HFF-Myc (cell line): ENCODE data around the gene TAF11L3.
"Not testable (repeated sequence)": the region's sequence is repeated elsewhere in the genome, so short reads cannot be mapped to it uniquely, and the experiment has no call there.

Experiments used
- DNase-seq: peaks from one replicate; pipeline ENCODE4 v3.0.0-alpha.2; 2011; ENCODE audit warnings: low read depth; ENCODE audit errors: extremely low read depth
- H3K4me3 ChIP-seq: replicated peaks from 2 replicates; pipeline ENCODE4 v1.5.1; 2011; ENCODE audit warnings: low read depth, mild to moderate bottlenecking, control low read depth, low read length
- TF ChIP-seq, protein P1 (sequence below): IDR thresholded peaks from 2 replicates; pipeline ENCODE4 v1.5.1; 2012; ENCODE audit warnings: mild to moderate bottlenecking, low read depth, low read length, control low read depth; ENCODE audit errors: missing control alignments

The TAF11L3 gene

GRCh38 chr5:17487174-17487512, 31.0 kb upstream of the TAF11L3 start:
- no peak for DNase-seq
- TF ChIP-seq, protein P1, sequence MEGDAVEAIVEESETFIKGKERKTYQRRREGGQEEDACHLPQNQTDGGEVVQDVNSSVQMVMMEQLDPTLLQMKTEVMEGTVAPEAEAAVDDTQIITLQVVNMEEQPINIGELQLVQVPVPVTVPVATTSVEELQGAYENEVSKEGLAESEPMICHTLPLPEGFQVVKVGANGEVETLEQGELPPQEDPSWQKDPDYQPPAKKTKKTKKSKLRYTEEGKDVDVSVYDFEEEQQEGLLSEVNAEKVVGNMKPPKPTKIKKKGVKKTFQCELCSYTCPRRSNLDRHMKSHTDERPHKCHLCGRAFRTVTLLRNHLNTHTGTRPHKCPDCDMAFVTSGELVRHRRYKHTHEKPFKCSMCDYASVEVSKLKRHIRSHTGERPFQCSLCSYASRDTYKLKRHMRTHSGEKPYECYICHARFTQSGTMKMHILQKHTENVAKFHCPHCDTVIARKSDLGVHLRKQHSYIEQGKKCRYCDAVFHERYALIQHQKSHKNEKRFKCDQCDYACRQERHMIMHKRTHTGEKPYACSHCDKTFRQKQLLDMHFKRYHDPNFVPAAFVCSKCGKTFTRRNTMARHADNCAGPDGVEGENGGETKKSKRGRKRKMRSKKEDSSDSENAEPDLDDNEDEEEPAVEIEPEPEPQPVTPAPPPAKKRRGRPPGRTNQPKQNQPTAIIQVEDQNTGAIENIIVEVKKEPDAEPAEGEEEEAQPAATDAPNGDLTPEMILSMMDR, result no peak
- H3K4me3 ChIP-seq, result no peak overlapping the region

DNA sequence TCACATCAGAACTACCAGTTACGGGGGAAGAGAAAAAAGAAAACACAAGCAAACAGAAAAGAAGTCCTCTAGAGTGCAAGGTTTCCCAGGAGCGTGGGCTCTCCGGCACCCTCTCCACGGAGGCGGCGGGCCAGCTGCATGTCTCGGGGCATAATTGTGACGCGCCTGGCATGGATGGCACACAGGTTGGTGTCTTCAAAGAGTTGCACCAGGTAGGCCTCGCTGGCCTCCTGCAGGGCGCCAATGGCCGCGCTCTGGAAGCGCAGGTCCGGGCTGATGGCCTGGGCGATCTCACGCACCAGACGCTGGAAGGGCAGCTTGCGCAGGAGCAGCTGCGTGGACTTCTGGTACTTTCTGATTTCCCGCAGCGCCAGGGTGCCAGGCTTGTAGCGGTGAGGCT, 26.9 kb upstream of the TAF11L3 start:
- not testable (repeated sequence) for H3K4me3 ChIP-seq, DNase-seq

DNA sequence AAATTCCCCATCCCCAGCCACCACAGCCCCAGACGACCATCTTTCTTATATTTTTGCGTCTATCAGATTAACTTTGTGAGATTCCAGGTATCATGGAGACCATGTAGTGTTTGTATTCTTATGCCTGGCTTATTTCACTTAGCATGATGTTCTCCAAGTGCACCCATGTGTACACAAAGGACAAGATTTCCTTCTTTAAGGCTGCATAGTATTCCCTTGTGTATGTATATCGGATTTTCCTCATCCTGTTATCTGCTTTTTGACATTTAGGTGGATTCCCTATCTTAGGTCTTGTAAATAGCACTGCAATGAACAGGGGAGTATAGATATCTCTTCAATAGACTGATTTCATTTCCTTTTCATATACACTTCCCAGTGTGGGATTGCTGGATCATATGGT, 25.4 kb upstream of the TAF11L3 start:
- TF ChIP-seq, protein P1, result no peak
- DNase-seq, result no peak
- H3K4me3 ChIP-seq, result no peak overlapping the region

DNA sequence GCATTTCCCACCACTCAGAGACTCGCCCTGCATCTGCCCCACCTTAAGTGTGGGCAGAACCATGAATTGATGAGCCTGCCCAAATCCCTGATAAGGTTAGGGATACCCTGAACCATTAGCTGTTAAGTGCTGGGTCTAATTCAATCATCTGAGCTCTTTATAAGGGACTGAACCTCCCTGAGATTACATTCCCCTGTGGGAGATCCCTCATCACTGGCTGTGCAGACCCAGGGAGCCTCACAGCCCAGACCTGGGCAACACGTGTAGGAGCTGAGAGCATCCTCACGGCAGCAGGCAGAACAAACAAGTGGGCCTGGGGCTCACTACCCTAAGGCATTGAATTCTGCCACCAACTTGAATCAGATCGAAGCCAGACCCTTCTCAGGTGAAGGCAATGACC, 20.7 kb upstream of the TAF11L3 start:
- TF ChIP-seq, protein P1, result no peak
- DNase-seq, result no peak
- H3K4me3 ChIP-seq, result no peak overlapping the region

DNA sequence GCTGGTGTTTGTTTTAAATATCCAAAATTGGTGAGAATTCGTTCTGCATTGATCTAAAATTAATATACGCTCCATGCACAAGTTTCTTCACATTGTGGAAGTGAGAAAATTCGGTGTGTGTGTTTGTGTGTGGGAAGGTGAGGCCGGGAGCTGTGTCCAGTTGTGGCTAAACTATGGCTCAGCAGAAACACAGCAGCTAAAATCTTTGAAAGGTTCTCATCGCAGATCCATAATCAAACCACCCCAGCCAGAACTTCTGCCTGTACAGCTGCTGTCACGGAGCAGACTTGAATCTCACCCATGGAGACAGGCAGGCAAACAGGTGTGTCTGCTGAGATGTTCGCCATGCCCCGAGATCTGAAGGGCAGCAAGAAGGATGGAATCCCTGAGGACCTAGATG, 20.2 kb upstream of the TAF11L3 start, which contains the start of gene TAF11L2:
Gene TAF11L2, plus strand, starts transcription at position 301 of the 400 bp plus-strand sequence.
- DNase-seq, H3K4me3 ChIP-seq: not testable (repeated sequence)

DNA sequence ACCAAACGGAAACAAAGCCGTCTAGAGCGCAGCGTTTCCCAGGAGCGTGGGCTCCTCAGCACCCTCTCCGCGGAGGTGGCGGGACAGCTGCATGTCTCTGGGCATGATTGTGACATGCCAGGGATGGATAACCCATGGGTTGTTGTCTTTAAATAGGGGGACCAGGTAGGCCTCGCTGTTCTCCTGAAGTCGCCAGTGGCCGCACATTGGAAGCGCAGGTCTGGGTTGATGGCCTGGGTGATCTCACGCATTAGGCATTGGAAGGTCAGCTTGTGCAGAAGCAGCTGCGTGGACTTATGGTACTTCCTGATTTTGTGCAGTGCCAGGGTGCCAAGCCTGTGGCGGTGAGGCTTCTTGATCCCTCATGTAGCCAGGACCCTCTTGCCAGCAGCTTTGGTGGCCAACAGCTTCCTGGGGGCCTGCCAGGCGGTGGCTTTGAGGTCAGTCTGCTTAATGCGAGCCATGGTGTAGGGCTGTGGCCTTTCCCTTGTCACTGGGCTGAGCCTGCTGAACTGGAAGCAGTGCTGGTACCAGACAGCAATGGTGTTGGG, 6.3 kb upstream of the TAF11L3 start:
- DNase-seq, result no peak
- TF ChIP-seq, protein P1, result no peak
- no peak overlapping the region for H3K4me3 ChIP-seq

GRCh38 chr5:17517526-17517925, 641 bp upstream of the TAF11L3 start:
- not testable (repeated sequence) for DNase-seq, H3K4me3 ChIP-seq

DNA sequence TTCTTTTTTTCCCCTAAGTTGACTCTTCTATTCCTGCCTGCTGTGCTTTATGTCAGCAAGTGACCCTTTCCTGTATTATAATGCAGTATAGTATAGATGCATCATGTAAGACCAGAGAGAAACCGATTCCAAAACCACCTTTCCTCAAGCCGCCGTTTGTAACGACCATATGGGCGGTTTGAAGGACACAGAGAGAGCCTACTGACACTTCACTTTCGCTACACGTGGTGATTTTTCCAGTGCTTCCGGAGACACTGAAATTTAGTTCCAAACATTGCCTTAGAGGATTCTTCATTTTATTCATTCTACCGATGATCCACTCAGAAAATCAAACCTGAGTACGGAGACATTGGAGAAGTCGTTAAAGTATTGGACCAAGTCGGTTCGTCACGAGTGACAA, 1.3 kb downstream of the TAF11L3 start:
- H3K4me3 ChIP-seq, DNase-seq: not testable (repeated sequence)

DNA sequence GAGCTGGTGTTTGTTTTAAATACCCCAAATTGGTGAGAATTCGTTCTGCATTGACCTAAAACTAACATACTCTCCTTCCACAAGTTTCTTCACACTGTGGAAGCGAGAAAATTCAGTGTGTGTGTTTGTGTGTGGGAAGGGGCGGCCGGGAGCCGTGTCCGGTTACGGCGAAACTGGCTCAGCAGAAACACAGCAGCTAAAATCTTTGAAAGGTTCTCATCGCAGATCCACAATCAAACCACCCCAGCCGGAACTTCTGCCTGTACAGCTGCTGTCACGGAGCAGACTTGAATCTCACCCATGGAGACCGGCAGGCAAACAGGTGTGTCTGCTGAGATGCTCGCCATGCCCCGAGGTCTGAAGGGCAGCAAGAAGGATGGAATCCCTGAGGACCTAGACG, 3.3 kb downstream of the TAF11L3 start, which contains the start of gene TAF11L4:
Gene TAF11L4, plus strand, starts transcription at position 301 of the 400 bp plus-strand sequence.
- H3K4me3 ChIP-seq, DNase-seq: not testable (repeated sequence)

GRCh38 chr5:17524935-17525334, 6.8 kb downstream of the TAF11L3 start, which contains the start of gene TAF11L5:
TSS of gene TAF11L5 (plus strand) at chr5:17525235.
- not testable (repeated sequence) for DNase-seq, H3K4me3 ChIP-seq

GRCh38 chr5:17526504-17526903, 8.3 kb downstream of the TAF11L3 start:
- DNase-seq, H3K4me3 ChIP-seq: not testable (repeated sequence)

- not testable (repeated sequence) for H3K4me3 ChIP-seq, DNase-seq
These were observed 10.2 kb downstream of the TAF11L3 start, which contains the start of gene TAF11L6 for GRCh38 chr5:17528369-17528768. TSS of gene TAF11L6 (plus strand) at chr5:17528669.
